ENCODE results near the gene SLX1A.
"Not testable (repeated sequence)": the region's sequence is repeated elsewhere in the genome, so short reads cannot be mapped to it uniquely, and the experiment has no call there.

The SLX1A gene

GRCh38 chr16:30193615-30194014 lies at the start of gene SLX1A, which contains the start of gene BOLA2B:
TSS of gene SLX1A (plus strand) at chr16:30193875. CDS start at chr16:30194085, 210 bp downstream.
TSS of gene BOLA2B (minus strand) at chr16:30193666. CDS start at chr16:30193595, 71 bp downstream.
- DNase-seq (ENCODE audit: low read depth): not testable (repeated sequence)
- peak within 1 kb of the TSS; percentile 35 for H3K4me3 ChIP-seq (ENCODE audit: control insufficient read depth, low read depth, low read length)

- no peak overlapping the region for H3K4me3 ChIP-seq (ENCODE audit: control insufficient read depth, low read depth, low read length)
- no peak for TF ChIP-seq CTCF (conservative IDR thresholded peaks at IDR 0.05; ENCODE audit: control insufficient read depth, insufficient read depth, low read depth, low read length)
- DNase-seq (ENCODE audit: low read depth): no peak
These were observed 49.7 kb upstream of the SLX1A start for GRCh38 chr16:30144017-30144416.

DNA sequence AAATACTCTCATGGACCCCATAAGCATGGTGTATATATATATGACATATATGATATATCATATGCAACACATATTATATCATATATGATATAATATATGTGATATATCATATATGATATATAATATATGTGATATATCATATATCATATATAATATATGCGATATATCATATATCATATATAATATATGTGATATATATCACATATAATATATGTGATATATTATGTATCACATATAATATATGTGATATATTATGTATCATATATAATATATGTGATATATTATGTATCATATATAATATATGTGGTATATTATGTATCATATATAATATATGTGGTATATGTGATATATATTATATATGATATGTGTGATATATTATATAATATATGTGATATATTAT lies 48.8 kb upstream of the SLX1A start:
- TF ChIP-seq CTCF (conservative IDR thresholded peaks at IDR 0.05; ENCODE audit: control insufficient read depth, insufficient read depth, low read depth, low read length): no peak
- DNase-seq (ENCODE audit: low read depth): no peak
- H3K4me3 ChIP-seq (ENCODE audit: control insufficient read depth, low read depth, low read length): no peak overlapping the region

DNA sequence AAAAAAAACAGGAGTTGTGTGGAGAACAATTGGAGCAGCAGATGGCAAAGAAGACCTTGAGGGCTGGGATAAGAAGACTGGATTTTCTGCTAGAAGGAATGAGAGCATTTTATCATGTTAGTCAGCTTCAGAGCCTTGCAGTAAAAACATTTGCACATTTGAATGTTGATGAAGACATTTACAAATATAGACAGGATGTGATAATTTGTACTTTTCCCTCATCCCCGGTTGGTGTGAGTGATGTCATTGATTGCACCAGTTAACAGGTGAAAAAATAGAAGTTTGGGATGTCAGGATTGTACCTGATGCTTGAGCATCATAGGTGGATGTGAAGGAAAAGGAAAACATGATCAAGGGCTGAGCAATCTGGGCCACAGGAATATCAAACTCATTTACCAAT lies 48.0 kb upstream of the SLX1A start:
- no peak for TF ChIP-seq CTCF (conservative IDR thresholded peaks at IDR 0.05; ENCODE audit: control insufficient read depth, insufficient read depth, low read depth, low read length)
- no peak for DNase-seq (ENCODE audit: low read depth)
- no peak overlapping the region for H3K4me3 ChIP-seq (ENCODE audit: control insufficient read depth, low read depth, low read length)

- no peak overlapping the region for H3K4me3 ChIP-seq (ENCODE audit: control insufficient read depth, low read depth, low read length)
- DNase-seq (ENCODE audit: low read depth): no peak
- TF ChIP-seq CTCF (conservative IDR thresholded peaks at IDR 0.05; ENCODE audit: control insufficient read depth, insufficient read depth, low read depth, low read length): no peak
These were observed 45.7 kb upstream of the SLX1A start for GRCh38 chr16:30147843-30148510.

DNA sequence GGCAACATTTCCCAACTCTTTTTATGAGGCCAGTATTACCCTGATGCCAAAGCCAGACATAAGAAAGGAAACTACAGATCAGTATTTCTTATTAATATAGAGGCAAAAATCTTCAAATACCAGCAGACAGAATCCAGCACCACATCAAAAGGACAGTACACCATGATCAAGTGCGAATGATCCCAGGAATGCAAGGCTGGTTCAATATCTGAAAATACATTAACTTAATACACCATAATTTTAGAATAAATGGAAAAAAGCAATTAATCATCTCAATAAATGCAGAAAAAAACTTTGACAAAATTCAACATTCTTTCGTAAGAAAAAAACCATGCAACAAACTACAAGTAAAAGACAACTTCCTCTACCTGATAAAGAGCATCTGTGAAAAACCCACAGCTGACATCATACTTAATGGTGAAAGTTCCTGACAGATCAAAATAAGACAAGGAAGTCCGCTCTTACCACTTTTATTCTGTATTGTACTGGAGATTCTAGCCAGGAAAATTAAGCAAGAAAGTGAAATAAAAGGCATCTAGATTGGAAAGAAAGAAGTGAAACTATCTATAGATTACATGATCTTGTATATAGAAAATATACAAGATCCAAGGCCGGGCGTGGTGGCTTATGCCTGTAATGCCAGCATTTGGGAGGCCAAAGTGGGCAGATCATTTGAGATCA lies 44.3 kb upstream of the SLX1A start:
- no peak for TF ChIP-seq CTCF (conservative IDR thresholded peaks at IDR 0.05; ENCODE audit: control insufficient read depth, insufficient read depth, low read depth, low read length)
- H3K4me3 ChIP-seq (ENCODE audit: control insufficient read depth, low read depth, low read length): no peak overlapping the region
- no peak for DNase-seq (ENCODE audit: low read depth)

DNA sequence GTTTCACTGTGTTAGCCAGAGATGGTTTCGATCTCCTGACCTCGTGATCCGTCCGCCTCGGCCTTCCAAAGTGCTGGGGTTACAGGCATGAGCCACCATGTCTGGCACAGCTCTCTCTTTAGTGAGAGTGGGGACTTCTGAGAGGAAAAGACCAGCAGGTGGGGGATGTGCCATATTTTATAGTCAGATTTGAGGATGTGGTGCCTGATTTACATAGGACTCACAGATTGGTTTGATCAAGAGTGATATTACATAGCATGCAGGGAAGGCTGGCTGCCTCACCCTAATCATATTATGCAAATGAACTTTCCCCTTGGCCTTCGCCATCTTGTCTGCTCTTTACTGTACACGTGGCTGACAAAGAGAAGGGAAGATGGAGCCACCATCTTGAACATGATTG lies 42.6 kb upstream of the SLX1A start:
- no peak overlapping the region for H3K4me3 ChIP-seq (ENCODE audit: control insufficient read depth, low read depth, low read length)
- no peak for TF ChIP-seq CTCF (conservative IDR thresholded peaks at IDR 0.05; ENCODE audit: control insufficient read depth, insufficient read depth, low read depth, low read length)
- DNase-seq (ENCODE audit: low read depth): no peak

All from fibroblast of mammary gland (primary cell).